ENCODE results near the gene ITGA1.

Gene ITGA1

DNA sequence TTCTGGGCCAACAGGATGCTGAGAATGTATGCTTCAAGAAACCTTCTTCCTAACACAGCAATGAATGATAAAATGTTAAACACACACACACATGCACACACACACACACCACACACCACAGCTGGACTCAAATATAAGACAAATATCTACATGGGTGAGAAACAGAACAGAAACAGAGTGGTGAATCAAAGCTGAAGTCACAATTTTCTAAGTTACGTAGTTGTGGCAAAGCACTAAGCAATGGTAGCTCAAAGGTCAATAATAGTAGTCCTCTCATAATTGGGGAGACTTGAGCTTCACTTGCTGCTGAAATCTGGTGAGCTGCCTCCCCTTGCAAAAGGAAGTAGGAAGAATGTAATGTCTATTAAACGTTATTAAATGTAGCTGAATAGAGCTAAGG is 33.7 kb upstream of the ITGA1 start:
- Histone ChIP-seq H3K27me3 (ENCODE audit: control insufficient read depth, insufficient read depth, low read length) (no peaks in the 10 kb centered on the region), H3K9me3 (ENCODE audit: control insufficient read depth, low read depth, low read length) (no peaks in the 10 kb centered on the region), H3K4me1 (ENCODE audit: control insufficient read depth, low read depth, low read length) (peaks cover 5% of the 10 kb centered on the region), H3K36me3 (ENCODE audit: control insufficient read depth, low read depth, low read length) (no peaks in the 10 kb centered on the region), H3K27ac (ENCODE audit: low read length) (no peak overlapping the region), H3K9ac (ENCODE audit: low read length) (no peak overlapping the region), H3K4me3 (ENCODE audit: low read length) (no peak overlapping the region)

DNA sequence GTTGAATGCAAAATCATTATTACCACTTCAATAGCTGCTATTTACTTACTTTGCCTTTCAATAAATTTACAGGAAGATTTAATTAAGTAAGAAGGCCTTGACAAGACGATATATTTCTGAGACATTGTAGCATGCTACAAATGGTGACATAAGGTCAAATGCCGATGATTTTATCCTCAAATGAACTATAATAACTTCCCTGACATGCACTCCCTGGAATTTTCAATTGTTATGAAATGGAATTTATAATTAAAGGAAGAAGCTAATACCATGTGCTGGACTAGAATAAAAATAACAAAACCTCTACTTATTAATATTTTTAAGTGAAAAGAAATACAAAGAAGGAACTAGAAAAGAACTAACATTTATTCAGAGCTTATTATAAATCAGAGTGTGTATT is 30.2 kb upstream of the ITGA1 start:
- H3K9ac ChIP-seq (ENCODE audit: low read length) = no peak overlapping the region
- no peaks in the 10 kb centered on the region for H3K4me1 ChIP-seq (ENCODE audit: control insufficient read depth, low read depth, low read length)
- no peak overlapping the region for H3K4me3 ChIP-seq (ENCODE audit: low read length)
- H3K36me3 ChIP-seq (ENCODE audit: control insufficient read depth, low read depth, low read length) = no peaks in the 10 kb centered on the region
- no peaks in the 10 kb centered on the region for H3K9me3 ChIP-seq (ENCODE audit: control insufficient read depth, low read depth, low read length)
- H3K27me3 ChIP-seq (ENCODE audit: control insufficient read depth, insufficient read depth, low read length) = no peaks in the 10 kb centered on the region
- no peak overlapping the region for H3K27ac ChIP-seq (ENCODE audit: low read length)

DNA sequence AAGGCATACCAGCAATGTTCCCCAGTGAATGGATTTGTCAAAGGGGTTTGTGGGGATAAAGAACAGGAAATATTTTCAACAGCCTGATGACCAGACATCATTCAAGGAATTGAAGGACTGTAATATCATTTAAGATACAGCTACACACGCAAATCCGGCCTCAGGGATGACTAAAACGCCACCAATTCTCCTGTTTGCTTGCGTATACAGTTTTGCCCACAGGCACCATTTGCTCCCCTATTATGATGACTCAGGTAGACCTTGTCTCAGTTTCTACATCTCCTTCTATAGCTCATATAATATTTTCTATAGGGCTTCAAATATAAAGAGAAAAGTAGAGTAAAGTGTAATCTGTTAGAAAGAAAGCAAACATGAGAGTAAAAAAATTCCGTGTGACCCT is 29.7 kb upstream of the ITGA1 start:
- no peak overlapping the region for H3K9ac ChIP-seq (ENCODE audit: low read length)
- H3K27ac ChIP-seq (ENCODE audit: low read length) = no peak overlapping the region
- H3K4me3 ChIP-seq (ENCODE audit: low read length) = no peak overlapping the region
- no peaks in the 10 kb centered on the region for H3K27me3 ChIP-seq (ENCODE audit: control insufficient read depth, insufficient read depth, low read length)
- H3K4me1 ChIP-seq (ENCODE audit: control insufficient read depth, low read depth, low read length) = no peaks in the 10 kb centered on the region
- no peaks in the 10 kb centered on the region for H3K36me3 ChIP-seq (ENCODE audit: control insufficient read depth, low read depth, low read length)
- H3K9me3 ChIP-seq (ENCODE audit: control insufficient read depth, low read depth, low read length) = no peaks in the 10 kb centered on the region

DNA sequence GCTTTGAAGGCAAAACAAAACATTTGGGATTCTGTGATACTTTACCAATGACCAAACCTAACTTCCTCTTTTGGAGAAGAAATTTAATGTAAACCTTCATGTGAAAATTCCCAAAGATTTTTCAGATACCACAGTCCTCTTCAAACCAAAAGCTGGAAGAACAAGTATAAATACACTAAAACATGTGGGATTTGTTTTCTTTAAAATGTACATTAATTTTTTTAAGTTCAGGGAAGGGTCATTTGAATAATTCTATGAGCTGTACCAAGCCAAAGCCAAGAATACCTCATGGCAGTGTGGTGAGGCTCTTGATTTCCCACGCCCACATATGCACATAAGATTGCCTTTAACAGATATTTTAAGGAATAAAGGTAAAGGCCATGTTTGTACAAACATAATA is 28.4 kb upstream of the ITGA1 start:
- Histone ChIP-seq H3K4me1 (ENCODE audit: control insufficient read depth, low read depth, low read length) (no peaks in the 10 kb centered on the region), H3K4me3 (ENCODE audit: low read length) (no peak overlapping the region), H3K9ac (ENCODE audit: low read length) (no peak overlapping the region), H3K36me3 (ENCODE audit: control insufficient read depth, low read depth, low read length) (no peaks in the 10 kb centered on the region), H3K27me3 (ENCODE audit: control insufficient read depth, insufficient read depth, low read length) (no peaks in the 10 kb centered on the region), H3K9me3 (ENCODE audit: control insufficient read depth, low read depth, low read length) (no peaks in the 10 kb centered on the region), H3K27ac (ENCODE audit: low read length) (no peak overlapping the region)

DNA sequence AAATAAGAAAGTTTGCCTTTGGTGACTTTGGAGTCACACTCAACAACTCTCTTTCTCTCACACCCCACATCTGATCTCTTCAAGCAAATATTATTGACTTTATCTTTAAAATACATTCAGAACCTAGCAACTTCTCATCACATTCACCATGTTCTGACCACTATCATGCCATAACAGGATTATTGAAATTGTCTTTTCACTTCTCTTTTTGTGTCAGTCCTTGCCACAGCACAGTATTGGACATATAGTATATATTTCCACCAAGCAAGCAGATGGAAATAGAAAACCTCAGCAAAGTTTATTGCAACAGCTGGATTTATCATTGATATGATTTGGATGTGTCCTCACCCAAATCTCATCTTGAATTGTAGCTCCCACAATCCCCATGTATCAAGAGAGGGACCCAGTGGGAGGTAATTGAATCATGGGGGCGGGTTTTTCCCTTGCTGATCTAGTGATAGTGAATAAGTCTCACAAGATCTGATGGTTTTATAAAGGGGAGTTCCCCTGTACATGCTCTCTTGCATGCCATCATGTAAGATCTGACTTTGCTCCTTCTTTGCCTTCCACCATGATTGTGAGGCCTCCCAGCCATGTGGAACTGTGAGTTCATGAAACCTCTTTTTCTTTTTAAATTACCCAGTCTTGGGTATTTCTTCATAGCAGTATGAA is 26.9 kb upstream of the ITGA1 start:
- H3K27me3 ChIP-seq (ENCODE audit: control insufficient read depth, insufficient read depth, low read length) = no peaks in the 10 kb centered on the region
- H3K4me1 ChIP-seq (ENCODE audit: control insufficient read depth, low read depth, low read length) = no peaks in the 10 kb centered on the region
- no peaks in the 10 kb centered on the region for H3K9me3 ChIP-seq (ENCODE audit: control insufficient read depth, low read depth, low read length)
- H3K36me3 ChIP-seq (ENCODE audit: control insufficient read depth, low read depth, low read length) = no peaks in the 10 kb centered on the region
- no peak overlapping the region for H3K27ac ChIP-seq (ENCODE audit: low read length)
- H3K9ac ChIP-seq (ENCODE audit: low read length) = no peak overlapping the region
- H3K4me3 ChIP-seq (ENCODE audit: low read length) = no peak overlapping the region

DNA sequence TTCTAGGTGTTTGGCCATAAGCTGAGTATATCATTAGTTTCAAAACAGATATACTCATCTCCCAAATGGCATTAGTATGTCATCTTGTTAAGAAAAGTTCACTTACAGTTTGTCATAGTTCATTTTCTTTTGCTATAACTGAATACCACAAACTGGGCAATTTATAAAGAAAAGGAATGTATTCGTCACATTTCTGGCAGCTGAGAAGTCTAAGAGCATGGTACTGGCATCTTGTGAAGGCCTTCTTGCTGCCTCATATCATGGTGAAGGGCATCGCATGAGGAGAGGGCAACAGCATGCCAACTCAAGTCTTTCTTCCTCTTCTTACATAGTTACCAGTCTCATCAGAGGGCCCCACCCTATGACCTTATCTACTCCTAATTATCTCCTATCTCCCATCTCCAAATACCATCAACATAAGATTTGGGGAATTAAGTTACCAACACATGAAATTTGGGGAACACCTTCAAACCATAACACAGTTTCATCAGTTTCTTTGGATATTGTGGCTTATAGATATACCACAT is 20.4 kb upstream of the ITGA1 start:
- H3K9ac ChIP-seq (ENCODE audit: low read length) = no peak overlapping the region
- no peaks in the 10 kb centered on the region for H3K36me3 ChIP-seq (ENCODE audit: control insufficient read depth, low read depth, low read length)
- no peaks in the 10 kb centered on the region for H3K27me3 ChIP-seq (ENCODE audit: control insufficient read depth, insufficient read depth, low read length)
- H3K4me1 ChIP-seq (ENCODE audit: control insufficient read depth, low read depth, low read length) = no peaks in the 10 kb centered on the region
- H3K9me3 ChIP-seq (ENCODE audit: control insufficient read depth, low read depth, low read length) = no peaks in the 10 kb centered on the region
- no peak overlapping the region for H3K4me3 ChIP-seq (ENCODE audit: low read length)
- no peak overlapping the region for H3K27ac ChIP-seq (ENCODE audit: low read length)

DNA sequence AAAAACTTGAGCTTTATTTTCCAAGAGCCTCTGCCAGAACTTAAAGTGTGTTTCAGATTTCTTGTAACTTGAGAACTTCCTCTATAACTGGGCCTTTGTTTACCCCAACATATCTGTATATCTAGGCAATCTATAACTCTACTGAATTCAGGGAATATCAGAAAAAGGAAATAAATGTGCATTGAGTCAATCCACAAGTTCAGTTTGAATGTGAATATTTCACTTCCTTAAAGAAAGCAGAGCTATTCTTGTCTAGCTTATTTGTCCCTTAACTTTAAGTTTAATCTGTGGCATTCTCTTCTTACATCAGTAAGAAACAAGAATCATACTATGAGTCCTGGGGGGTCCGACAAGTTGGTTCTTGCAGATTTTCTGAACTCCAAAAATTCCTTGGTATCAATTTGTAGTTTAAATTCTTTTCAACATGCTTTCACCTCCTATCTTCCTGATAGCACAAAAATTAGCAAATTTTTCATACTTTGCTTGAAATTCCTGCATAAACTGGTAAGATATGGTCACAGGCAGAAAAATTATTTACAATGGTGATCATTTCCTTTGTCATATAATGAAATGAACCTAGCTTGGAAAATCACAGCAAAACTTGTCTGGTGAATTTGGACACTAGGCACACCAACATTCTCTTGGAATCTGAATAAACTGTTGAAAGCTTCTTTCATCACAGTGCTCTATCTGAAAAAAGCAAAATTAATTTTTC is 19.8 kb upstream of the ITGA1 start:
- H3K4me3 ChIP-seq (ENCODE audit: low read length) = no peak overlapping the region
- H3K27ac ChIP-seq (ENCODE audit: low read length) = no peak overlapping the region
- no peaks in the 10 kb centered on the region for H3K36me3 ChIP-seq (ENCODE audit: control insufficient read depth, low read depth, low read length)
- no peaks in the 10 kb centered on the region for H3K4me1 ChIP-seq (ENCODE audit: control insufficient read depth, low read depth, low read length)
- H3K9me3 ChIP-seq (ENCODE audit: control insufficient read depth, low read depth, low read length) = no peaks in the 10 kb centered on the region
- no peak overlapping the region for H3K9ac ChIP-seq (ENCODE audit: low read length)
- no peaks in the 10 kb centered on the region for H3K27me3 ChIP-seq (ENCODE audit: control insufficient read depth, insufficient read depth, low read length)

DNA sequence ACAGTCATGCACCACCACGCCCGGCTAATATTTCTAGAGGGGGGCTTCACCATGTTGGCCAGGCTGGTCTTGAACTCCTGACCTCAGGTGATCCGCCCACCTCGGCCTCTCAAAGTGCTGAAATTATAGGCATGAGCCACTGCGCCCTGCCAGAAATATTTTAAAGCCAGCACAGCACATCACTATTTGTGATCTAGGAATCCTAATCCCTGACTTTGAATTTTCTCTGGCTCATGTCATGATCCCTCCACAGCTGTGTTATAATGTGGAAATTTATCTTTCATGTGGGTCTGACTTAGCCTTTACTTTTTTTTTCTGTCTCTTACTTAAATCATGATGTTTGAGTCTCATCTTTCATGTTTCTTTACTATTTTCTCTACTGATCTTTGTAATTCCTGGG is 18.7 kb upstream of the ITGA1 start:
- no peaks in the 10 kb centered on the region for H3K27me3 ChIP-seq (ENCODE audit: control insufficient read depth, insufficient read depth, low read length)
- no peak overlapping the region for H3K4me3 ChIP-seq (ENCODE audit: low read length)
- H3K9ac ChIP-seq (ENCODE audit: low read length) = no peak overlapping the region
- no peaks in the 10 kb centered on the region for H3K36me3 ChIP-seq (ENCODE audit: control insufficient read depth, low read depth, low read length)
- no peaks in the 10 kb centered on the region for H3K9me3 ChIP-seq (ENCODE audit: control insufficient read depth, low read depth, low read length)
- H3K27ac ChIP-seq (ENCODE audit: low read length) = no peak overlapping the region
- H3K4me1 ChIP-seq (ENCODE audit: control insufficient read depth, low read depth, low read length) = peaks cover 8% of the 10 kb centered on the region

DNA sequence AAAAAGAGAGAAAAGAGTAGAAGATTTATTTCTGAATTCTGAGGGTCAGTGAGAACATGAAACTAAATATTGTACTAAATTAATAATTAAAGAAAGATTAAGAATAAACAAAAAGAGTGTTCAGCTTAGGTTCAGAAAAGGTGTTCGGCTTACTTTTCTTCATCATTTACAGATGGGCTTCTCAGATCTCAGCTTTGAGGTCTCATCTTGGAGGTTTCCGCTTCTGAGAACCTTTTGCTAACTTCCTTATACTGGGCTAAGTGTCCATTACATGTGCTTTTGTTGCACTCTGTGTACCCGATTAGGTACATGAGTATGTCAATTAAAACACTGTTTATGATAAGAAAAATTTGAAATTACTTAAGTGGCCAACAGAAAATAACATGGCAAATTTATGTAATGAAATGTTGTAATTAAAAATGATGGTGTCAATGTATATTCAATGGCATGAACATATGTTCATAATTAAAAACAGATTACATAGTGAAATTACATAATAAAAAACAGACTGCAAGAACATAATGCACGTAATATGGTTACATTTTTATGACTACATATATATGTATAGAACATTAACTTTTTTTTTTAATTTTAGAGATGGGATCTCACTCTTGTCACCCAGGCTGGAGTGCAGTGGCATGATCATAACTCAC is 17.3 kb upstream of the ITGA1 start:
- Histone ChIP-seq H3K9me3 (ENCODE audit: control insufficient read depth, low read depth, low read length) (no peaks in the 10 kb centered on the region), H3K36me3 (ENCODE audit: control insufficient read depth, low read depth, low read length) (no peaks in the 10 kb centered on the region), H3K27ac (ENCODE audit: low read length) (no peak overlapping the region), H3K4me1 (ENCODE audit: control insufficient read depth, low read depth, low read length) (peaks cover 10% of the 10 kb centered on the region), H3K27me3 (ENCODE audit: control insufficient read depth, insufficient read depth, low read length) (no peaks in the 10 kb centered on the region), H3K4me3 (ENCODE audit: low read length) (no peak overlapping the region), H3K9ac (ENCODE audit: low read length) (no peak overlapping the region)

DNA sequence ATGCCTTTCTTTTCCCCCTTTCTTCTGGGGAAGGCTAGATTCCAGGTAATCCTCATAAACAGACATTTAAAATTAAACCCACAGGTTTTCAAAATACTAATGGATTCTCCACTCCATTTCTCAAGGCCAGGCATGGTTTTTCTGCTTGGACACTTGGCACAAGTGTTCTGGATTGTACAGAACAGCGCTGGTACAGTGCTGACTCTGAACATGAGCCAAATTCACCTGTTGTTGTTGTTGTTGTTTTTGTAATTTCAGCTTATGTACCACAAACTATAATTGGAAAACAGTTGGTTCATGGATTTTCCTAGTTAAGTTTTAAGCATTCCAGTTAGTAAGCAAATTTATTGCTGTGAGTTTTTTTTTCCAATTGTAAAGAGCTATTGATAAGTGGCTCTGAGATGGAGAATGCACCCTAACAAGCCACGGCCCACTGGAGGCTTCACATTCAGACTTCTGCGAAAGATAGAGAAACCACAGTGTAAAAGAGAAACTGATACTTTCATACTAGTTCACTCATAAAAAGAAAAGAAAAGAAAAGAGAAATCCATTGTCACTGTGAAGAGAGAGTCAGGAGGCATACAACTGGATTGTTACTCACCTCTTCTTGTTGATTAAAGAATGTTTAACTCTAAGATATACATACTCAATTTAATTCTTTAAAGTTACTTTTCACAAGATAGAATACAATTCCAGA is 16.2 kb upstream of the ITGA1 start:
- no peak overlapping the region for H3K9ac ChIP-seq (ENCODE audit: low read length)
- no peaks in the 10 kb centered on the region for H3K9me3 ChIP-seq (ENCODE audit: control insufficient read depth, low read depth, low read length)
- peaks cover 10% of the 10 kb centered on the region for H3K4me1 ChIP-seq (ENCODE audit: control insufficient read depth, low read depth, low read length)

DNA sequence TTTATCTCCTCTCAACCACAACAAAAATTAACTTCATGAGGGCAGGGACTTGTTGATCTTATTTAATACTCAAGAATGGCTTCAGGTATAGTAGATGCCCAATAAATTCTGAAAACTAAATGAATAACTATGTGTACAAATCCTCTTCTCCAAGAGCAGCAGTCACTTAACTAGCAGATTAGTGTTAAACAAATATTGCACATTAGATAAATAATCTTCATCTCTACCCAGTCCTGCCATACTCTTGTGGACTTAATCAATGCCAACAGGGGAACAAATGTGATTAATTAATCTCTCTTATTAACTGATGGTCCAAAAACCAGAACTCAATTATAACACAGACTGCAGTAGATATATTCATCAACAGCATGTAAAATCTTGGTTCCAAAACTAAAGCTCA is 15.0 kb upstream of the ITGA1 start:
- H3K4me1 ChIP-seq (ENCODE audit: control insufficient read depth, low read depth, low read length) = peaks cover 10% of the 10 kb centered on the region
- H3K9ac ChIP-seq (ENCODE audit: low read length) = no peak overlapping the region
- H3K36me3 ChIP-seq (ENCODE audit: control insufficient read depth, low read depth, low read length) = no peaks in the 10 kb centered on the region
- H3K27ac ChIP-seq (ENCODE audit: low read length) = no peak overlapping the region
- no peaks in the 10 kb centered on the region for H3K27me3 ChIP-seq (ENCODE audit: control insufficient read depth, insufficient read depth, low read length)
- no peaks in the 10 kb centered on the region for H3K9me3 ChIP-seq (ENCODE audit: control insufficient read depth, low read depth, low read length)
- H3K4me3 ChIP-seq (ENCODE audit: low read length) = no peak overlapping the region

More for the DNA sequence above, 16.2 kb upstream of the ITGA1 start:
- no peak overlapping the region for H3K4me3 ChIP-seq (ENCODE audit: low read length)
- no peaks in the 10 kb centered on the region for H3K36me3 ChIP-seq (ENCODE audit: control insufficient read depth, low read depth, low read length)
- H3K27ac ChIP-seq (ENCODE audit: low read length) = no peak overlapping the region
- H3K27me3 ChIP-seq (ENCODE audit: control insufficient read depth, insufficient read depth, low read length) = no peaks in the 10 kb centered on the region
